ENCODE results near the gene HIVEP1.

GRCh38 chr6:11976489-11976888, 35.6 kb upstream of the HIVEP1 start:
- no peak for TF ChIP-seq ZNF274 (IDR thresholded peaks at IDR 0.05; ENCODE audit: low read depth, low read length)
- TF ChIP-seq SUZ12 (IDR thresholded peaks at IDR 0.05; ENCODE audit: extremely low read depth, insufficient read depth, insufficient read length) = no peak
- no peak for TF ChIP-seq YY1 (IDR thresholded peaks at IDR 0.05; ENCODE audit: insufficient read depth, insufficient read length)
